ENCODE results near the gene CCDC89. TPM values are rescaled to one million over a fixed set of nuclear protein-coding genes. Genes with fewer than 3 reads are reported as not detected.

CCDC89 gene
- 1.9 and 4.2 TPM in 2 replicates for total RNA-seq

GRCh38 chr11:85685820-85686459, at the start of gene CCDC89:
CCDC89 (minus strand) TSS chr11:85686195; CDS start chr11:85686130, 65 bp downstream.

DNA sequence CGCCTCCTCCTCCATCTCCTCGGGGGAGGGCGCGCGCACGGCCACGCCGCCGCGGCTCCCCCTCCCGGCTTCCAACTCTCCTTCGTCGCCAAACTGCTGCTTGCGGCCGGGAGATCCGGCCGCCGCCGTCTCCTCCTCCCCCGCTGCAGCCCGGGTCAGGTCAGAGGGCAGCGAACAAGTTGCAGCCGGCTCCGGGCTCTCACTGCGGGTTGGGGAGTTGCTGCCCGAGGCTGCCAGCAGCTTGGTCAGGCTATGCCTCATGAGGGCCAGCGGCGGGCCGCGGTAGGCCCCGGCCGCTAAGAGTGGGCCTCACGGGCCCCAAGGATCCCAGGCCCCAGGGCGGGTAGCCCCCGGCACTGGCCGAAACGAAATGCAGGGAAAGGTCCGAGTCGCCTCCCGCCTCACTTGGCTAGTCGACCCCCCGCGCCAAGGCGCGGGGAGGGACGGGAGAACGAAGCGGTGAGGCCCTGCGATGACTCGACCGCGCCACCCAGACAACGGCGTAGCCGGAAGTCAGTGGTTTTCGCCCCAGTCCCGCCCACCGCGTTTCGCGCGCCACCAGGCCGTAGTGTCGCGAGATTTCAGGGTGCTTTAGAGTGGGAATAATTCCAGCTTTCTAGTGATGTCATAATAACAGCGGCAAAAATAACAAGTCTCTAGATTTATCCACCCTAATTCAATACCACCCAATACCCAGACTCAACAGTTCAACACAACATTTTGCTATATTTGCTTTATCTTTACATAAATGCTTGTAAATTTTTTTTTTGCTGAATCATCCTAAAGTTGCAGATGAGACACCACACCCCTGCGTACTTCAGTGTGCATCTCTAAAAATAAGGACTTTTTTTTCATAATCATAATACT, 21.1 kb downstream of the CCDC89 start, which contains the start of gene CREBZF:
CREBZF (minus strand) TSS at position 515 of the 867 bp plus-strand sequence; CDS start at position 261, 254 bp downstream.

GRCh38 chr11:85647604-85648299, 38.2 kb downstream of the CCDC89 start, which contains the start of gene TMEM126A:
TMEM126A (plus strand) TSS chr11:85647967; CDS start chr11:85650256, 2,289 bp downstream.

Other genes with a start within 250 kb of the CCDC89 start
- 1.6 and 1.9 TPM in 2 replicates for gene DLG2, start 58.9 kb downstream of the CCDC89 start, total RNA-seq
- gene TMEM126B, start 57.6 kb downstream of the CCDC89 start, total RNA-seq = 36.5 and 47.0 TPM in 2 replicates
- 18.1 and 26.2 TPM in 2 replicates for gene TMEM126A, start 38.2 kb downstream of the CCDC89 start, total RNA-seq
- 36.3 and 37.8 TPM in 2 replicates for gene CREBZF, start 21.1 kb downstream of the CCDC89 start, total RNA-seq
- gene SYTL2, start 124.9 kb upstream of the CCDC89 start, total RNA-seq = 28.9 and 196 TPM in 2 replicates
- not detected in 2 replicates for gene CCDC83, start 169.2 kb upstream of the CCDC89 start, total RNA-seq

Measured in smooth muscle cell of the pulmonary artery (primary cell).